Endothelial cell of umbilical vein (primary cell): ENCODE data around the gene ATXN7L2. TPM values are rescaled to one million over a fixed set of nuclear protein-coding genes. Genes with fewer than 3 reads are reported as not detected.
A peak's percentile ranks its signal among the peaks of the same experiment; 100 is the strongest.

ENCODE experiments used
- BruUV-seq: library from RNA; stranded (reverse); fragments of 400-500 nt; replicated peaks from 2 replicates; lab custom pipeline; 2021; lab: Mats Ljungman, UMichigan
- CTCF ChIA-PET: fragments of 300-600, 350-600 bp; sonication (Branson Sonifier 250); formaldehyde crosslinking; loops from one replicate; lab custom pipeline; 2021; ENCODE audit warnings: antibody characterized with exemption, inconsistent platforms; lab: Charles Lee
- POLR2A ChIA-PET: fragments of 300-600, 350-600 bp; sonication (Branson Sonifier 250); formaldehyde crosslinking; loops from one replicate; lab custom pipeline; 2021; ENCODE audit warnings: antibody characterized with exemption, inconsistent platforms; lab: Charles Lee
- DNase-seq: peaks from one replicate; pipeline ENCODE4 v3.0.0-alpha.2; 2011; ENCODE audit warnings: low read depth, low spot score
- FAIRE-seq: peaks from 2 replicates; lab custom pipeline; 2011; peaks lifted over from hg19 to GRCh38; lab: Jason Lieb, UNC
- H2AFZ ChIP-seq: 2 replicates; pipeline ENCODE4 v1.6.0; 2012; ENCODE audit warnings: low read depth, low read length, control low read depth, inconsistent platforms
- H3K27ac ChIP-seq: 2 replicates; pipeline ENCODE4 v1.5.1; 2011; ENCODE audit warnings: low read depth, mild to moderate bottlenecking, control low read depth, low read length, moderate library complexity; ENCODE audit not compliant: insufficient read depth
- H3K27me3 ChIP-seq, 2 experiments: 2 replicates each; pipeline versions ENCODE4 v1.6.0 to v1.6.1; 2011; ENCODE audit warnings: low read length in 2 of 2, mixed read lengths in 1 of 2; ENCODE audit not compliant: control insufficient read depth in 2 of 2, insufficient read depth in 2 of 2
- H3K36me3 ChIP-seq, 2 experiments: 2 replicates in 1 of 2; 3 replicates in 1 of 2; pipeline ENCODE4 v1.5.1; 2011; ENCODE audit warnings: low read length in 2 of 2, mild to moderate bottlenecking in 1 of 2, moderate library complexity in 1 of 2; ENCODE audit not compliant: control insufficient read depth in 2 of 2, insufficient read depth in 2 of 2; ENCODE audit errors: extremely low read depth in 1 of 2
- H3K4me1 ChIP-seq: 3 replicates; pipeline ENCODE4 v1.5.1; 2011; ENCODE audit warnings: mild to moderate bottlenecking, low read length; ENCODE audit not compliant: control insufficient read depth, insufficient read depth; ENCODE audit errors: extremely low read depth
- H3K4me2 ChIP-seq: 2 replicates; pipeline ENCODE4 v1.6.1; 2011; ENCODE audit warnings: low read length, control low read depth, mixed read lengths; ENCODE audit not compliant: insufficient read depth
- H3K4me3 ChIP-seq, 3 experiments: fragments of 200-600 bp in 1 of 3; sonication (generic), shearing (Covaris generic) in 1 of 3; replicated peaks in 1 of 3; 2 replicates each; pipeline ENCODE4 v1.5.1; 2011 to 2016; ENCODE audit warnings: control low read depth in 3 of 3, low read length in 3 of 3, mild to moderate bottlenecking in 2 of 3, inconsistent platforms in 1 of 3, low read depth in 1 of 3, moderate library complexity in 1 of 3; ENCODE audit not compliant: insufficient read depth in 1 of 3
- H3K79me2 ChIP-seq: 2 replicates; pipeline ENCODE4 v1.6.0; 2012; ENCODE audit warnings: low read length, inconsistent platforms; ENCODE audit not compliant: control insufficient read depth, insufficient read depth
- H3K9ac ChIP-seq: replicated peaks from 2 replicates; pipeline ENCODE3; 2011; ENCODE audit warnings: low read length, control low read depth; ENCODE audit not compliant: insufficient read depth; ENCODE audit errors: extremely low read depth
- H3K9me1 ChIP-seq: replicated peaks from 3 replicates; pipeline ENCODE4 v1.6.0; 2011; ENCODE audit warnings: mild to moderate bottlenecking, low read length; ENCODE audit not compliant: control insufficient read depth, insufficient read depth; ENCODE audit errors: extremely low read depth
- H3K9me3 ChIP-seq: replicated peaks from 2 replicates; pipeline ENCODE4 v1.5.1; 2012; ENCODE audit warnings: low read length, inconsistent platforms; ENCODE audit not compliant: control insufficient read depth, insufficient read depth
- H4K20me1 ChIP-seq: replicated peaks from 2 replicates; pipeline ENCODE3; 2011; ENCODE audit warnings: mild to moderate bottlenecking, low read length; ENCODE audit not compliant: control insufficient read depth, insufficient read depth; ENCODE audit errors: extremely low read depth
- EZH2 ChIP-seq: IDR thresholded peaks from 2 replicates; pipeline ENCODE4 v1.6.1; 2012; ENCODE audit warnings: borderline replicate concordance, low read depth, mild to moderate bottlenecking, moderate library complexity, low read length, inconsistent platforms; ENCODE audit not compliant: severe bottlenecking
- FOS ChIP-seq: IDR thresholded peaks from 2 replicates; pipeline ENCODE4 v1.6.1; 2011; ENCODE audit warnings: mild to moderate bottlenecking, low read length, moderate library complexity, borderline replicate concordance; ENCODE audit not compliant: insufficient read depth
- JUN ChIP-seq: IDR thresholded peaks from 2 replicates; pipeline ENCODE4 v1.6.1; 2011; ENCODE audit warnings: borderline replicate concordance, low read depth; ENCODE audit not compliant: insufficient read length, insufficient read depth
- MYC ChIP-seq: IDR thresholded peaks from one replicate; pipeline ENCODE4 v1.6.1; 2011; ENCODE audit warnings: mild to moderate bottlenecking, low read depth, low read length
- dilution Hi-C: fragments of 300-500 bp; cut with MboI; formaldehyde crosslinking; loops from one replicate; pipeline ENCODE4 v1.15.0; 2019; ENCODE audit warnings: low sequenced_read_pairs; ENCODE audit not compliant: extremely low pct_ligation_motif_present
- intact Hi-C: fragments of 100-400 bp; cut with micrococcal nuclease; formaldehyde crosslinking; loops from one replicate; pipeline ENCODE4 v1.10.0; 2022
- polyA plus RNA-seq, 4 experiments: library from polyadenylated mRNA; depleted of rRNA in 3 of 4; stranded (reverse) in 3 of 4; unstranded in 1 of 4; fragments of >200 nt; gene quantifications; 2 replicates each; pipeline versions ENCODE4 v1.2.1 to v1.2.3, GENCODE V29; 2011 to 2012; ENCODE audit warnings: missing spikeins in 1 of 4
- total RNA-seq: library from RNA; stranded (reverse); gene quantifications from 2 replicates; pipeline ENCODE4 v1.2.3, GENCODE V29; 2021
- TF ChIP-seq, protein P1 (sequence below), 2 donors: IDR thresholded peaks; 1 replicate in 1 of 2; 2 replicates in 1 of 2; pipeline ENCODE4 v1.5.1; 2011; ENCODE audit warnings: low read length in 2 of 2, mild to moderate bottlenecking in 2 of 2, moderate library complexity in 2 of 2, control low read depth in 1 of 2, inconsistent platforms in 1 of 2, low read depth in 1 of 2; ENCODE audit not compliant: insufficient read depth in 1 of 2; ENCODE audit errors: extremely low read depth in 1 of 2

The ATXN7L2 gene
- total and polyA plus RNA-seq, 2 donors (not counting 3 experiments of a cell fraction or from before 2014, with no cell fraction given): 4.4 to 4.9 TPM

DNA sequence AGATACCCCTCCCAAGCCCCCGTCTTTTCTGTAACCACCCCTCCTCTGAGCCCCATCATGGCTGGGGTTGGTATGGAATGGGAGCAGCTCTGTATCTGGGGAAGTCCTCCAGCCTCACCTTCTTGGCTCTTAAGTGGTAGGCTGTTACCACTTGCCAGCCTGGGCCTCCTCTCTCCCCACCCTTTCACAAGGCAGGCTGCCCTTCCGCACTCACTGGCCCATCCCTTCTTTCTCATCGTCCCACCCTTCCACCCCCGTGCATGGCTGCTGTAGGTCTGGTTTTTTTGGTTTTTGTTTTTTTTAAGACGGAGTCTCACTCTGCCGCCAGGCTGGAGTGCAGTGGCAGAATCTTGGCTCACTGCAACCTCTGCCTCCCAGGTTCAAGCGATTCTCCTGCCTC, 15.4 kb downstream of the ATXN7L2 start:
- H3K9me1 ChIP-seq: no peaks in the 10 kb centered on the region
- dilution Hi-C loops (no loop called here), intact Hi-C loops (loop anchor here (5.0 kb wide), 2 partner anchors 143 to 243 kb away; partner anchors contain the start of gene GSTM3)
- FAIRE-seq (no peak), DNase-seq (no peak)
- H3K27me3 ChIP-seq: no peaks in the 10 kb centered on the region
- H3K79me2 ChIP-seq: peaks cover 2% of the 10 kb centered on the region
- ChIA-PET CTCF (interaction anchor here (0.6 to 23.0 kb wide), 14 partner anchors 8 to 607 kb away, joined by 3 to 955 read pairs (median 6); partner anchors contain the start of genes AHCYL1, AMIGO1, ATXN7L2 and GPR61), POLR2A (no interaction called here)
- no peak overlapping the region for H3K4me3 ChIP-seq
- no peak overlapping the region for H3K27ac ChIP-seq
- no peak for TF ChIP-seq EZH2
- TF ChIP-seq JUN: no peak
- H4K20me1 ChIP-seq: no peaks in the 10 kb centered on the region
- H3K4me2 ChIP-seq: no peak overlapping the region
- H3K9ac ChIP-seq: no peak overlapping the region
- peaks cover 7% of the 10 kb centered on the region for H3K4me1 ChIP-seq
- no TSS peak for BruUV-seq
- no peaks in the 10 kb centered on the region for H3K9me3 ChIP-seq
- no peak overlapping the region for H2AFZ ChIP-seq
- peaks cover 2 to 7% of the 10 kb centered on the region in 2 experiments for H3K36me3 ChIP-seq

DNA sequence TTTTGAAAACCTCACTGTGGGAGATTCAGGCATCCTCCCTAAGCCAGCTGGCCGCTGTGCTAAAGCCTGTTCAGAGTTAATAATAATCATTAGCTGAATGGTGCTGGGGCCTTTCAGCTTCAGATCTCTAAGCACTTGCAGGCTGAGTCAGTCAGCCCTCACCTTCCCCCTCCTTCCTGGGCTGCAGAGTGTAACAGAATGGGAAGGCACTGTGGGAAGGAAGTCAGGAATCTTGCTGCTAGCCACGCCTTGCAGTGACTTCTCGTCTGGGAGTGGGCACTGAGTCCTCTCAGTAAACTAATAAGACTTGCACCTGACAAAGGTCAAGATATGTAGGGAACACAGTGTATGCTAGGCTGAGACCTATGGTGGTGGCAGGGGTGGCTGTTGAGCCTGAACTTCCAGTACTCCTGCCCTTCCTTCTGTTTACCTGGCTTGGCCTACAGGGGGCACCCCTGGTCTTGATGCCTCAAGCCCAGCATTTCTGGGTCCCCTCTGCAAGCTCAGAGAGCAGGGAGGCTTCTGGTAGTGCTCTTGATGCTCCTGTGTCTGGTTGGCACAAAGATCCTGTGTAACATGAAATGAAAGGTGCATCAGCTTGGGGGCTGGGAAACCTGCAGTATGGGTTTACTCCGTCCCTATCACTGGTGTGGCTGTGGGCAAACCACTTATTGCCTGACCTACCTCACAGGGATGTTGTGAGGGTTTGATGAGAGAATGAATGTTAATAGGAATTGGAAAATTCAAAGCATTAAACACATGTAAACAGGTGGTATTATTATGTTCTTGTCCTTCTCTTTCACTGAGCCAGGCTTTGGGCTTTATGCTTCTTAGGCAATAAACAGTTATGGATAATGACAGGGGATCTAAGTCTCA, 16.2 kb downstream of the ATXN7L2 start:
- no peak overlapping the region for H3K4me2 ChIP-seq
- no peaks in the 10 kb centered on the region for H3K9me3 ChIP-seq
- dilution Hi-C loops: no loop called here
- no peak overlapping the region for H3K4me3 ChIP-seq
- H4K20me1 ChIP-seq: no peaks in the 10 kb centered on the region
- ChIA-PET POLR2A (no interaction called here), CTCF (interaction anchor here (1.5 to 23.0 kb wide), 10 partner anchors 8 to 140 kb away, joined by 4 to 955 read pairs (median 8); partner anchors contain the start of genes AMIGO1, ATXN7L2 and GPR61)
- TF ChIP-seq MYC (no peak), FOS (peak; percentile 41)
- TF ChIP-seq, protein P1, sequence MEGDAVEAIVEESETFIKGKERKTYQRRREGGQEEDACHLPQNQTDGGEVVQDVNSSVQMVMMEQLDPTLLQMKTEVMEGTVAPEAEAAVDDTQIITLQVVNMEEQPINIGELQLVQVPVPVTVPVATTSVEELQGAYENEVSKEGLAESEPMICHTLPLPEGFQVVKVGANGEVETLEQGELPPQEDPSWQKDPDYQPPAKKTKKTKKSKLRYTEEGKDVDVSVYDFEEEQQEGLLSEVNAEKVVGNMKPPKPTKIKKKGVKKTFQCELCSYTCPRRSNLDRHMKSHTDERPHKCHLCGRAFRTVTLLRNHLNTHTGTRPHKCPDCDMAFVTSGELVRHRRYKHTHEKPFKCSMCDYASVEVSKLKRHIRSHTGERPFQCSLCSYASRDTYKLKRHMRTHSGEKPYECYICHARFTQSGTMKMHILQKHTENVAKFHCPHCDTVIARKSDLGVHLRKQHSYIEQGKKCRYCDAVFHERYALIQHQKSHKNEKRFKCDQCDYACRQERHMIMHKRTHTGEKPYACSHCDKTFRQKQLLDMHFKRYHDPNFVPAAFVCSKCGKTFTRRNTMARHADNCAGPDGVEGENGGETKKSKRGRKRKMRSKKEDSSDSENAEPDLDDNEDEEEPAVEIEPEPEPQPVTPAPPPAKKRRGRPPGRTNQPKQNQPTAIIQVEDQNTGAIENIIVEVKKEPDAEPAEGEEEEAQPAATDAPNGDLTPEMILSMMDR (IDR thresholded peaks at IDR 0.05; ENCODE audit: extremely low read depth in 1 of 2, insufficient read depth in 1 of 2, low read depth in 1 of 2, low read length in 2 of 2): peak; percentile 51 to 60
- FAIRE-seq: peak; percentile 77
- intact Hi-C loops: loop anchor here (5.0 kb wide), 2 partner anchors 142 to 242 kb away; partner anchors contain the start of gene GSTM3
- no TSS peak for BruUV-seq
- no peaks in the 10 kb centered on the region for H3K9me1 ChIP-seq
- H3K4me1 ChIP-seq: peaks cover 7% of the 10 kb centered on the region
- H3K36me3 ChIP-seq: peaks cover 2 to 7% of the 10 kb centered on the region in 2 experiments
- H3K9ac ChIP-seq: no peak overlapping the region
- peaks cover 2% of the 10 kb centered on the region for H3K79me2 ChIP-seq
- H3K27ac ChIP-seq: no peak overlapping the region
- H2AFZ ChIP-seq: no peak overlapping the region
- no peaks in the 10 kb centered on the region for H3K27me3 ChIP-seq
- DNase-seq: peak; percentile 28
